Lung (tissue), 12 donors: ENCODE measurements around the gene POM121L2. TPM values are rescaled to one million over a fixed set of nuclear protein-coding genes. Genes with fewer than 3 reads are reported as not detected.

ENCODE experiments used
- ATAC-seq: fragments of 200-7000 bp; cut with Tn5 transposase; one replicate; pipeline ENCODE4 v1.9.1; 2020; ENCODE audit warnings: moderate number of reproducible peaks; ENCODE audit not compliant: insufficient read depth, low FRiP score
- DNase-seq, 3 donors: peaks; one replicate each; pipeline ENCODE4 v3.0.0-alpha.2; 2013 to 2017
- H3K27ac ChIP-seq, 2 donors: one replicate each; pipeline ENCODE4 v1.5.1; 2013; ENCODE audit warnings: mild to moderate bottlenecking in 2 of 2, moderate library complexity in 2 of 2, control low read depth in 1 of 2, inconsistent platforms in 1 of 2, low read depth in 1 of 2, low read length in 1 of 2
- H3K27me3 ChIP-seq, 3 donors: one replicate each; pipeline ENCODE4 v1.5.1; 2013; ENCODE audit warnings: low read length in 2 of 3; ENCODE audit not compliant: control insufficient read depth in 3 of 3, insufficient read depth in 3 of 3
- H3K36me3 ChIP-seq, 4 donors: one replicate each; pipeline ENCODE4 v1.5.1; 2013; ENCODE audit warnings: low read length in 4 of 4, mild to moderate bottlenecking in 1 of 4, moderate library complexity in 1 of 4; ENCODE audit not compliant: control insufficient read depth in 4 of 4, insufficient read depth in 4 of 4
- H3K4me1 ChIP-seq, 5 donors: one replicate each; pipeline ENCODE4 v1.5.1; 2013; ENCODE audit warnings: low read length in 5 of 5, mild to moderate bottlenecking in 2 of 5, moderate library complexity in 1 of 5; ENCODE audit not compliant: control insufficient read depth in 5 of 5, insufficient read depth in 5 of 5
- H3K4me3 ChIP-seq: one replicate; pipeline ENCODE4 v1.5.1; 2013; ENCODE audit warnings: mild to moderate bottlenecking, control low read depth, moderate library complexity
- H3K9ac ChIP-seq, 2 donors: one replicate each; pipeline ENCODE4 v1.5.1; 2013; ENCODE audit warnings: low read length in 2 of 2, control low read depth in 1 of 2; ENCODE audit not compliant: insufficient read depth in 1 of 2
- H3K9me3 ChIP-seq, 4 donors: one replicate each; pipeline ENCODE4 v1.5.1; 2013; ENCODE audit warnings: low read length in 3 of 4, mild to moderate bottlenecking in 1 of 4, moderate library complexity in 1 of 4; ENCODE audit not compliant: control insufficient read depth in 4 of 4, insufficient read depth in 3 of 4
- CTCF ChIP-seq: IDR thresholded peaks from 2 replicates; pipeline ENCODE4 v1.5.1; 2012; ENCODE audit warnings: mild to moderate bottlenecking; ENCODE audit errors: control extremely low read depth, extremely low read depth
- WGBS, 2 donors: extraction: QIAGEN DNeasy Blood & Tissue Kit; methylation state at CpG; one replicate each; pipeline ENCODE4 v1.1.7; 2013; 5-methylcytosine and 5-hydroxymethylcytosine counted together
- polyA plus RNA-seq, 2 donors: library from polyadenylated mRNA; stranded (reverse); fragments of 200-250 nt; gene quantifications; one replicate each; pipeline ENCODE4 v1.2.1, GENCODE V29; 2013
- total RNA-seq, 2 donors: library from RNA; depleted of rRNA in 1 of 2; stranded (reverse); fragments of >200 nt in 1 of 2; gene quantifications; one replicate each; pipeline ENCODE4 v1.2.1, GENCODE V29; 2014 to 2021
- donor health status: control.
- donor health status: control.
- donor health status: Bipolar disorder and iron deficiency.
- donor health status: healthy.
- donor health status: DM: yes; HTN: yes; CAD: no.

Gene POM121L2
- total and polyA plus RNA-seq, 4 donors, result not detected

- no peak overlapping the region for H3K4me3 ChIP-seq
- DNase-seq (no peak), ATAC-seq (no peak)
- H3K9me3 ChIP-seq, result peaks cover 0 to 8% (median 0%) of the 10 kb centered on the region in 4 donors
- no peaks in the 10 kb centered on the region for H3K4me1 ChIP-seq
- H3K9ac ChIP-seq, result no peak overlapping the region
- no peaks in the 10 kb centered on the region for H3K36me3 ChIP-seq
- H3K27me3 ChIP-seq, result peaks cover 4 to 67% (median 38%) of the 10 kb centered on the region in 3 donors
- H3K27ac ChIP-seq, result no peak overlapping the region
- no peak for TF ChIP-seq CTCF
- WGBS, 2 donors, result 12 to 13% methylated on average over 29 to 30 of the region's 30 CpGs
Observed at GRCh38 chr6:27260836-27261375, 51.2 kb downstream of the POM121L2 start.

GRCh38 chr6:27260369-27260768 is 51.7 kb downstream of the POM121L2 start:
- peaks cover 0 to 8% (median 0%) of the 10 kb centered on the region in 4 donors for H3K9me3 ChIP-seq
- no peak for ATAC-seq
- H3K27me3 ChIP-seq, result peaks cover 4 to 71% (median 39%) of the 10 kb centered on the region in 3 donors
- H3K9ac ChIP-seq, result no peak overlapping the region
- no peak for DNase-seq
- WGBS, 2 donors, result 9 to 12% methylated on average over 21 of the region's 21 CpGs
- no peak overlapping the region for H3K27ac ChIP-seq
- H3K4me3 ChIP-seq, result no peak overlapping the region
- H3K36me3 ChIP-seq, result no peaks in the 10 kb centered on the region
- TF ChIP-seq CTCF, result no peak
- no peaks in the 10 kb centered on the region for H3K4me1 ChIP-seq

Other genes starting within 250 kb of the POM121L2 start
- gene PRSS16, start 64.6 kb downstream of the POM121L2 start, total RNA-seq, result 10 to 100 TPM in 1 of 2 donors, 1 to 10 TPM in 1; 3.2 to 18.0 TPM
- 10 to 100 TPM; 10.2 to 11.0 TPM for gene PRSS16, start 64.6 kb downstream of the POM121L2 start, polyA plus RNA-seq
- 1 to 10 TPM; 4.2 to 5.3 TPM for gene ZNF391, start 76.5 kb upstream of the POM121L2 start, total RNA-seq
- gene ZNF391, start 76.5 kb upstream of the POM121L2 start, polyA plus RNA-seq, result 1 to 10 TPM; 1.5 to 1.7 TPM
- gene ZNF184, start 160.8 kb upstream of the POM121L2 start, total RNA-seq, result 10 to 100 TPM in 1 of 2 donors, 1 to 10 TPM in 1; 5.0 to 11.9 TPM
- gene ZNF184, start 160.8 kb upstream of the POM121L2 start, polyA plus RNA-seq, result 1 to 10 TPM; 1.4 to 2.3 TPM